ENCODE results near the gene CCNB2.
"Not testable (repeated sequence)": the region's sequence is repeated elsewhere in the genome, so short reads cannot be mapped to it uniquely, and the experiment has no call there.

Gene CCNB2

GRCh38 chr15:59162080-59162479 is 57.1 kb downstream of the CCNB2 start:
- not testable (repeated sequence) for H3K27ac ChIP-seq

GRCh38 chr15:59165726-59166125 is 60.8 kb downstream of the CCNB2 start:
- peak; percentile 62 for DNase-seq (ENCODE audit: low read depth, low spot score)
- H3K27ac ChIP-seq = peak overlapping the region; percentile 84

More at GRCh38 chr15:59162080-59162479, 57.1 kb downstream of the CCNB2 start:
- not testable (repeated sequence) for DNase-seq (ENCODE audit: low read depth, low spot score)

- peak overlapping the region; percentile 84 for H3K27ac ChIP-seq
- DNase-seq (ENCODE audit: low read depth, low spot score) = no peak
Measured at GRCh38 chr15:59166166-59166565, 61.2 kb downstream of the CCNB2 start.

- peak overlapping the region; percentile 84 for H3K27ac ChIP-seq
Measured at GRCh38 chr15:59166601-59167265, 61.8 kb downstream of the CCNB2 start.

GRCh38 chr15:59168536-59168935 is 63.6 kb downstream of the CCNB2 start:
- DNase-seq (ENCODE audit: low read depth, low spot score) = no peak

More at GRCh38 chr15:59166601-59167265, 61.8 kb downstream of the CCNB2 start:
- DNase-seq (ENCODE audit: low read depth, low spot score) = no peak

GRCh38 chr15:59169251-59169708 is 64.3 kb downstream of the CCNB2 start:
- DNase-seq (ENCODE audit: low read depth, low spot score) = no peak
- H3K27ac ChIP-seq = peak overlapping the region; percentile 94

More at GRCh38 chr15:59168536-59168935, 63.6 kb downstream of the CCNB2 start:
- peak overlapping the region; percentile 94 for H3K27ac ChIP-seq

- peak overlapping the region; percentile 94 for H3K27ac ChIP-seq
- peak; percentile 58 for DNase-seq (ENCODE audit: low read depth, low spot score)
Measured at GRCh38 chr15:59170295-59171066, 65.5 kb downstream of the CCNB2 start.

- H3K27ac ChIP-seq = peak overlapping the region; percentile 94
- no peak for DNase-seq (ENCODE audit: low read depth, low spot score)
Measured at GRCh38 chr15:59171067-59171397, 66.1 kb downstream of the CCNB2 start.

- H3K27ac ChIP-seq = no peak overlapping the region
- no peak for DNase-seq (ENCODE audit: low read depth, low spot score)
Measured at GRCh38 chr15:59172289-59172901, 67.4 kb downstream of the CCNB2 start.

- DNase-seq (ENCODE audit: low read depth, low spot score) = no peak
- no peak overlapping the region for H3K27ac ChIP-seq
Measured at GRCh38 chr15:59173194-59173593, 68.2 kb downstream of the CCNB2 start.

GRCh38 chr15:59174151-59174834 is 69.3 kb downstream of the CCNB2 start:
- H3K27ac ChIP-seq = peak overlapping the region; percentile 54
- DNase-seq (ENCODE audit: low read depth, low spot score) = no peak
